ENCODE measurements around the gene TGM1.

GRCh38 chr14:24307156-24307574 lies 44.2 kb upstream of the TGM1 start:
- TF ChIP-seq POLR2A (IDR thresholded peaks at IDR 0.05; ENCODE audit: low read length) (no peak), GATA1 (IDR thresholded peaks at IDR 0.05; ENCODE audit: low read depth, low read length) (no peak)
